ENCODE results near the gene TBC1D22A. TPM values are rescaled to one million over a fixed set of nuclear protein-coding genes. Genes with fewer than 3 reads are reported as not detected.

TBC1D22A gene
- total and polyA plus RNA-seq, 10 of the 15 experiments (the other 5 are each of a cell fraction or from before 2014, with no cell fraction given), result 0.63 to 44.7 (median 27.4) TPM

GRCh38 chr22:46841522-46841921 is 79.1 kb downstream of the TBC1D22A start:
- ATAC-seq, result no peak
- TF ChIP-seq CBFB (IDR thresholded peaks at IDR 0.05; ENCODE audit: low read depth) (no peak), BACH1 (IDR thresholded peaks at IDR 0.05; ENCODE audit: borderline replicate concordance) (no peak), RELA (IDR thresholded peaks at IDR 0.05; ENCODE audit: borderline replicate concordance, partially characterized antibody) (no peak), CHD2 (IDR thresholded peaks at IDR 0.05; ENCODE audit: borderline replicate concordance, low read depth, low read length) (no peak), NRF1 (conservative IDR thresholded peaks at IDR 0.05; ENCODE audit: low read depth, low read length) (no peak), SP1 (IDR thresholded peaks at IDR 0.05; ENCODE audit: low read depth, low read length) (no peak), KAT2A (conservative IDR thresholded peaks at IDR 0.05; ENCODE audit: control insufficient read depth, low read depth, low read length) (no peak), HDAC6 (IDR thresholded peaks at IDR 0.05; ENCODE audit: unreplicated experiment) (no peak), RELB (IDR thresholded peaks at IDR 0.05; ENCODE audit: low read depth) (no peak), NFXL1 (IDR thresholded peaks at IDR 0.05; ENCODE audit: borderline replicate concordance) (no peak), ZZZ3 (IDR thresholded peaks at IDR 0.05; ENCODE audit: control insufficient read depth, insufficient read length, low read depth) (no peak), ZBTB33 (IDR thresholded peaks at IDR 0.05) (no peak)
- FAIRE-seq, result no peak
- Histone ChIP-seq H3K27ac (ENCODE audit: control insufficient read depth, insufficient read depth) (no peak overlapping the region), H3K36me3 (ENCODE audit: control insufficient read depth in 2 of 2, insufficient read depth in 2 of 2, low read length in 1 of 2) (peaks cover 5 to 17% of the 10 kb centered on the region in 2 experiments), H3K4me3 (no peak overlapping the region), H3K4me1 (ENCODE audit: control insufficient read depth, insufficient read depth, low read length) (no peaks in the 10 kb centered on the region), H3K9ac (ENCODE audit: control insufficient read depth, insufficient read depth, low read length) (no peak overlapping the region), H4K20me1 (ENCODE audit: control insufficient read depth, insufficient read depth) (no peaks in the 10 kb centered on the region; the same call in 1 of the 2 replicates), H3K4me2 (ENCODE audit: control insufficient read depth, insufficient read depth) (no peak overlapping the region), H2AFZ (ENCODE audit: control insufficient read depth, low read depth, low read length) (no peak overlapping the region), H3K27me3 (replicated peaks in 1 of 2; ENCODE audit: control insufficient read depth in 2 of 2, insufficient read depth in 2 of 2, low read length in 1 of 2) (no peaks in the 10 kb centered on the region), H3K9me3 (replicated peaks; ENCODE audit: control insufficient read depth, insufficient read depth, low read length) (no peaks in the 10 kb centered on the region), H3K79me2 (ENCODE audit: control insufficient read depth, insufficient read depth, low read length) (no peaks in the 10 kb centered on the region)
- ChIA-PET SMC1A (ENCODE audit: uncharacterized antibody, unreplicated experiment) (no interaction called here), CTCF (no interaction called here), POLR2A (no interaction called here), RAD21 (ENCODE audit: unreplicated experiment) (no interaction called here)
- BruUV-seq (replicated peaks), result no TSS peak
- 81% methylated on average over 3 of the region's 3 CpGs for WGBS (ENCODE audit: insufficient coverage, insufficient replicate concordance, low lambda C conversion rate, missing lambda C conversion rate)
- intact Hi-C loops (cut with micrococcal nuclease; ENCODE audit: unreplicated experiment) (no loop called here), in situ Hi-C loops (cut with MboI) (no loop called here)
- DNase-seq (ENCODE audit: low read depth, low spot score), result no peak

All from GM12878 (cell line).